HepG2 (cell line): Measurements from ENCODE around the gene TNNT3. TPM values are rescaled to one million over a fixed set of nuclear protein-coding genes. Genes with fewer than 3 reads are reported as not detected.

Experiments used
- ATAC-seq: fragments of 200-7000 bp; cut with Tn5 transposase; 3 replicates; pipeline ENCODE4 v1.9.1; 2020; ENCODE audit warnings: mild to moderate bottlenecking, moderate library complexity
- BruUV-seq: library from RNA; stranded (reverse); fragments of 400-500 nt; replicated peaks from 2 replicates; lab custom pipeline; 2021; lab: Mats Ljungman, UMichigan
- CTCF ChIA-PET: fragments of 300-600 bp; formaldehyde crosslinking; extraction: SDS; loops from one replicate; lab custom pipeline; 2021; ENCODE audit warnings: low total read pairs, inconsistent platforms, low intra/inter-chr PET ratio; lab: Yijun Ruan, JAX
- POLR2A ChIA-PET: fragments of 350-600 bp; sonication (Branson Sonifier 250); formaldehyde crosslinking; loops from one replicate; lab custom pipeline; 2020; ENCODE audit warnings: antibody characterized with exemption, inconsistent platforms; lab: Yijun Ruan, JAX
- DNase-seq: peaks from one replicate; pipeline ENCODE4 v3.0.0-alpha.2; 2015; ENCODE audit warnings: low spot score
- FAIRE-seq: peaks from 3 replicates; lab custom pipeline; 2011; peaks lifted over from hg19 to GRCh38; lab: Jason Lieb, UNC
- H2AFZ ChIP-seq: one replicate; pipeline ENCODE4 v1.6.1; 2011; ENCODE audit warnings: low read length, inconsistent platforms
- H3K27ac ChIP-seq: fragments of 300-600 bp; 3 replicates; pipeline ENCODE4 v1.8.0; 2011; ENCODE audit warnings: mixed run types, mild to moderate bottlenecking, mixed read lengths, low read length, inconsistent platforms; ENCODE audit not compliant: insufficient read depth; ENCODE audit errors: extremely low read length
- H3K27me3 ChIP-seq, 2 experiments: fragments of 200-600 bp in 1 of 2; 2 replicates in 1 of 2; 3 replicates in 1 of 2; pipeline versions ENCODE4 v1.6.0 to v1.8.0; 2011; ENCODE audit warnings: low read length in 2 of 2, mild to moderate bottlenecking in 2 of 2, moderate library complexity in 2 of 2, inconsistent platforms in 1 of 2; ENCODE audit not compliant: insufficient read depth in 2 of 2, control insufficient read depth in 1 of 2
- H3K36me3 ChIP-seq, 2 experiments: fragments of 200-600 bp in 1 of 2; replicated peaks in 1 of 2; 2 replicates in 1 of 2; 3 replicates in 1 of 2; pipeline versions ENCODE4 v1.5.1 to v1.8.0; 2011; ENCODE audit warnings: low read length in 2 of 2, inconsistent platforms in 1 of 2; ENCODE audit not compliant: insufficient read depth in 2 of 2, control insufficient read depth in 1 of 2
- H3K4me1 ChIP-seq: 2 replicates; pipeline ENCODE4 v1.5.1; 2012; ENCODE audit warnings: low read length, inconsistent platforms; ENCODE audit not compliant: insufficient read depth
- H3K4me2 ChIP-seq: 2 replicates; pipeline ENCODE4 v1.6.0; 2011; ENCODE audit warnings: low read depth, low read length, inconsistent platforms
- H3K4me3 ChIP-seq, 3 experiments: fragments of 200-600 bp in 1 of 3; sonication (generic), shearing (Covaris generic) in 1 of 3; replicated peaks in 1 of 3; 2 replicates each; pipeline ENCODE4 v1.5.1; 2011 to 2016; ENCODE audit warnings: low read length in 3 of 3, inconsistent platforms in 2 of 3, low read depth in 2 of 3, mild to moderate bottlenecking in 2 of 3, control low read depth in 1 of 3, mixed read lengths in 1 of 3; ENCODE audit not compliant: insufficient read depth in 1 of 3
- H3K79me2 ChIP-seq: one replicate; pipeline ENCODE4 v1.6.1; 2011; ENCODE audit warnings: low read length, inconsistent platforms; ENCODE audit not compliant: insufficient read depth
- H3K9ac ChIP-seq: 2 replicates; pipeline ENCODE4 v1.6.0; 2011; ENCODE audit warnings: mild to moderate bottlenecking, low read depth, low read length, inconsistent platforms; ENCODE audit not compliant: insufficient read depth
- H3K9me3 ChIP-seq: 2 replicates; pipeline ENCODE4 v1.5.1; 2012; ENCODE audit warnings: mild to moderate bottlenecking, low read length
- H4K20me1 ChIP-seq: 2 replicates; pipeline ENCODE4 v1.6.0; 2011; ENCODE audit warnings: inconsistent platforms, mild to moderate bottlenecking, low read length, moderate library complexity; ENCODE audit not compliant: insufficient read depth
- FIP1L1 ChIP-seq: fragments of 200-400 bp; formaldehyde crosslinking; IDR thresholded peaks from 2 replicates; pipeline ENCODE4 v1.6.1; 2018; ENCODE audit warnings: low read depth, mild to moderate bottlenecking, low read length, moderate library complexity, borderline replicate concordance; ENCODE audit not compliant: insufficient read depth
- PBX3 ChIP-seq: sonication (generic); formaldehyde crosslinking; IDR thresholded peaks from 2 replicates; pipeline ENCODE4 v1.8.1; 2023; ENCODE audit warnings: missing genetic modification reagents, inconsistent platforms, borderline replicate concordance
- ZNF496 ChIP-seq: sonication (generic); formaldehyde crosslinking; IDR thresholded peaks from 2 replicates; pipeline ENCODE4 v1.8.1; 2023; ENCODE audit warnings: mild to moderate bottlenecking, moderate library complexity, missing genetic modification reagents; ENCODE audit not compliant: insufficient replicate concordance
- ZNF841 ChIP-seq: sonication (generic); formaldehyde crosslinking; IDR thresholded peaks from 2 replicates; pipeline ENCODE4 v1.8.1; 2023; ENCODE audit warnings: missing genetic modification reagents, borderline replicate concordance
- ZSCAN30 ChIP-seq: sonication (generic); formaldehyde crosslinking; IDR thresholded peaks from 2 replicates; pipeline ENCODE4 v1.5.0; 2020; ENCODE audit warnings: mild to moderate bottlenecking, missing genetic modification reagents
- WGBS: methylation state at CpG from one replicate; pipeline ENCODE4 v1.1.6; 2017; ENCODE audit warnings: low lambda C conversion rate; 5-methylcytosine and 5-hydroxymethylcytosine counted together
- in situ Hi-C: cut with HindIII; loops from 2 replicates; pipeline ENCODE4 v1.10.0; 2017; ENCODE audit warnings: low pct_unique_long_range_greater_than_20kb; ENCODE audit not compliant: extremely low pct_ligation_motif_present
- intact Hi-C: fragments of 100-400 bp; cut with micrococcal nuclease; formaldehyde crosslinking; loops from one replicate; pipeline ENCODE4 v1.10.0; 2022; ENCODE audit not compliant: unreplicated experiment
- polyA plus RNA-seq, 8 experiments: library from polyadenylated mRNA; depleted of rRNA in 3 of 8; stranded (reverse) in 7 of 8; unstranded in 1 of 8; fragments of >200 nt; fragmentation: Illumina TruSeq in 4 of 8; extraction: Trizol in 4 of 8; gene quantifications; 2 replicates each; pipeline versions ENCODE4 v1.2.1 to v1.2.3, GENCODE V29; 2011 to 2016; ENCODE audit warnings: low read depth in 4 of 8, missing spikeins in 1 of 8, mixed read lengths in 1 of 8; ENCODE audit not compliant: insufficient read depth in 1 of 8
- total RNA-seq, 5 experiments: library from RNA; depleted of rRNA; stranded (reverse); fragments of >200 nt; fragmentation: Illumina TruSeq; extraction: Trizol; gene quantifications; 2 replicates each; pipeline ENCODE4 v1.2.3, GENCODE V29; 2016; ENCODE audit warnings: low read depth in 1 of 5

TNNT3 gene
- total and polyA plus RNA-seq, 2 of the 13 experiments (the other 11 are each of a cell fraction or from before 2014, with no cell fraction given), result not detected

- no peak for TF ChIP-seq PBX3 (CRISPR knock-in tag)
- no peak for TF ChIP-seq ZSCAN30 (CRISPR knock-in tag)
- no peak for TF ChIP-seq FIP1L1
Observed at GRCh38 chr11:1963864-1964263, 44.4 kb downstream of the TNNT3 start (continued).

GRCh38 chr11:1964348-1964747 lies 44.8 kb downstream of the TNNT3 start:
- BruUV-seq, result no TSS peak
- no CpG with 5 or more reads among the region's 17 CpGs for WGBS
- H3K27me3 ChIP-seq, result no peaks in the 10 kb centered on the region
- no peak for ATAC-seq
- H3K9me3 ChIP-seq, result no peaks in the 10 kb centered on the region
- CTCF ChIA-PET, result no interaction called here
- H2AFZ ChIP-seq, result no peak overlapping the region
- no peaks in the 10 kb centered on the region for H4K20me1 ChIP-seq
- FAIRE-seq, result no peak
- H3K9ac ChIP-seq, result no peak overlapping the region
- no peaks in the 10 kb centered on the region for H3K79me2 ChIP-seq
- H3K4me2 ChIP-seq, result no peak overlapping the region
- no peak overlapping the region for H3K27ac ChIP-seq
- H3K4me1 ChIP-seq, result no peaks in the 10 kb centered on the region
- POLR2A ChIA-PET, result interaction anchor here (26.2 kb wide), 1 partner anchor 23 kb away, joined by 720 read pairs; no protein-coding TSS in a partner anchor
- in situ Hi-C loops (no loop called here), intact Hi-C loops (no loop called here)
- H3K36me3 ChIP-seq, result no peaks in the 10 kb centered on the region
- no peak overlapping the region for H3K4me3 ChIP-seq
- no peak for DNase-seq
- no peak for TF ChIP-seq ZNF496 (CRISPR knock-in tag)
- no peak for TF ChIP-seq ZNF841 (CRISPR knock-in tag)
